AG09319 (cell line): ENCODE measurements around the gene FN3K.

Experiments
- DNase-seq: peaks from one replicate; pipeline ENCODE4 v3.0.0-alpha.2; 2010; ENCODE audit warnings: low read depth; ENCODE audit errors: extremely low read depth
- CTCF ChIP-seq: IDR thresholded peaks from 2 replicates; pipeline ENCODE4 v1.5.1; 2011; ENCODE audit warnings: low read depth, mild to moderate bottlenecking, inconsistent platforms, low read length, moderate library complexity

The FN3K gene

GRCh38 chr17:82729479-82730260 lies 5.7 kb upstream of the FN3K start:
- no peak for DNase-seq
- no peak for TF ChIP-seq CTCF

- no peak for TF ChIP-seq CTCF
- DNase-seq: no peak
These were observed 3.2 kb upstream of the FN3K start for GRCh38 chr17:82732118-82732743.

- DNase-seq: no peak
- no peak for TF ChIP-seq CTCF
These were observed 1.2 kb downstream of the FN3K start for GRCh38 chr17:82736511-82737185.

- no peak for TF ChIP-seq CTCF
- DNase-seq: no peak
These were observed 2.8 kb downstream of the FN3K start for GRCh38 chr17:82737967-82738877.

GRCh38 chr17:82740906-82741759 lies 5.7 kb downstream of the FN3K start:
- no peak for TF ChIP-seq CTCF
- no peak for DNase-seq
